GM18907 (cell line): ENCODE data around the gene TNPO3.
"Not testable (repeated sequence)": the region's sequence is repeated elsewhere in the genome, so short reads cannot be mapped to it uniquely, and the experiment has no call there.

ENCODE experiments used
- ATAC-seq: cut with Tn5 transposase; IDR thresholded peaks from one replicate; pipeline ENCODE4 v1.9.1; 2021; ENCODE audit warnings: mild to moderate bottlenecking, moderate library complexity; ENCODE audit not compliant: unreplicated experiment

The TNPO3 gene

DNA sequence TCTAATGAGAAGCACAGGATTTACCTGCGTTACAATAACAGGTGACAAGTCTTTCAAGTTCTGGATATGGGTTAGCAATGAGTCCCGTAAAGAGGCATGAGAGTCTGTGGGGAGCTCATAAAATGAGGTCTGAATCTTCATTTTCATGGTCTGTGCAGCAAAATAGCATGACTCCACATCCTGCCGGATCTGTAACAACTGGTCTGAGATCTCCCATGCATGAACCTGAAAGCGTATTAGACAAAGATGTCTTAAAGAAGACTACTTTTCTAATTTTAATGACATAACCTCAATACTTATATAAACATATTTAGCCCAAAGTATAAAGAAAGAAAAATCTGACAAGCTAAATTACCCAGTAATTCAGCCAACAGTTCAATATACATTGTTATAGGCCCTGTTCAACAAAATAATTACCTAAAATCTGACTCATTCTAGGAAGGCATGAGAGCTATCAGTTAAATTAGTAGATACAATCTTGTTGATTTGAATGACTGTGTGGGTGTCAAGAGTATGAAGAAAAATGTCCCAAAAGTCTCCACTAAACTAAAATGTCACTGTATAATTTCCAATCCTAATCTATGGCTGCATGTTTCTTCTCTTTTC is 36.9 kb downstream of the TNPO3 start:
- peak; percentile 75 for ATAC-seq

DNA sequence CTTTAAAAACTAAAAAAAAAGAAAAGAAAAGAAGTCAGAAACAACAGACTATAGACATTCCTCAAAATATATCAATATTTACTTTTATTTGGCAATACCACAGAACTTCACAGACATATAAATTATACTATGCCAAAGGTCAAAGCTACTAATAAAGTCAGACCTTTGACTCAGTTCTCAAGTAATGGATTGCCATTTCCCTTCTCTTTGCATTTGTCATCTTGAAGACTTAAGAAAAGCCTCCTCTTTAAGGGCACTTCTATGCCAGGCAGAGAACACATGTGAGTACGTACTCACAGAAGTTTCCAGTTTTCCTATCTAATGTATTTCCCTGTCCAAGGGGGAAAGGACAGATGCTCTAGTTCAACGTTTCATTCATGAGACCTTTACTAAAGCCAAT is 37.6 kb downstream of the TNPO3 start:
- no peak for ATAC-seq

GRCh38 chr7:129014501-129015101 is 40.3 kb downstream of the TNPO3 start:
- no peak for ATAC-seq

DNA sequence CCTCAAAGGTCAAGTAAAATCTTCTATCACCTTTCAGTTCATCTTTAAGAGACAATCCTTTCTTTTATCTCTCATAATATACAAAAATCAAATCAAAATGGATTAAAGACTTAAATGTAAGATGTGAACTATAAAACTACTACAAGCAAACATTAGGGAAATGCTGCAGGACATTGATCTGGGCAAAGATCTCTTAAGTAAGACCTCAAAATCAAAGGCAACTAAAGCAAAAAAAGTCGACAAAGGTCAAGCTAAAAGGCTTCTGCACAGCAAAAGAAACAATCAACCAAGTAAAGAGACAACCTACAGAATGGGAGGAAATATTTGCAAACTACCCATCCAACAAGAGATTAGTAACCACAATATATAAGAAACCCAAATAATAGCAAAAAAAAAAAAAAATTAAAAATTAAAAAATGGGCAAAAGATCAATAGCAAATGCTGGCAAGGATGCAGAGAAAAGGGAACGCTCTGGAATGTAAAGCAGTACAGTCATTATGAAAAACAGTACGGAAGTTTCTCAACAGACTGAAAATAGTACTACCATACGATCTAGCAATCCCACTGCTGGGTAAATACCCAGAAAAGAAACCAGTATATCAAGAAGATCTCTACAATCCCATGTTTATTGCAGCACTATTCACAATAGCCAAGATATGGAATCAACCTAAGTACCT is 41.7 kb downstream of the TNPO3 start:
- ATAC-seq, result no peak

GRCh38 chr7:129012641-129013040 is 42.3 kb downstream of the TNPO3 start:
- no peak for ATAC-seq

- ATAC-seq, result no peak
Observed at GRCh38 chr7:129010075-129010474, 44.8 kb downstream of the TNPO3 start.

DNA sequence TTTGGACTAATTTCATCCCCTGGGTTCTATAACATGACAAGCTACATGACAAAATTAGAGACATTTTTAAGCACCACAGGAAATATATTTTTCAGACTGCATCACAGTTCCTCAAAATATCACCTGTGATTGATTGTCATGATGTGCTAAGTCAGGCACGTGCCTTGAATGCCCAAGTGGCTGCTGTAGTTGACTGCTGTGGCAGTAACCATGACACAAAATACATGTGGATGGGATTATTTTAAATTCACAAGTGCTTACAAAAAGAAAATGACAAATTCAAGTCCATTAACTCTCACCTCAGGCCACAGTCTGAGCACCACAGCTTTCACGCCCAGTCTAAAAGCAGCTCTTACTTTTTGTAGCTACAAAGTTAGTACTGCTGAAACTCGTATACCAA is 45.5 kb downstream of the TNPO3 start:
- ATAC-seq, result peak; percentile 66

DNA sequence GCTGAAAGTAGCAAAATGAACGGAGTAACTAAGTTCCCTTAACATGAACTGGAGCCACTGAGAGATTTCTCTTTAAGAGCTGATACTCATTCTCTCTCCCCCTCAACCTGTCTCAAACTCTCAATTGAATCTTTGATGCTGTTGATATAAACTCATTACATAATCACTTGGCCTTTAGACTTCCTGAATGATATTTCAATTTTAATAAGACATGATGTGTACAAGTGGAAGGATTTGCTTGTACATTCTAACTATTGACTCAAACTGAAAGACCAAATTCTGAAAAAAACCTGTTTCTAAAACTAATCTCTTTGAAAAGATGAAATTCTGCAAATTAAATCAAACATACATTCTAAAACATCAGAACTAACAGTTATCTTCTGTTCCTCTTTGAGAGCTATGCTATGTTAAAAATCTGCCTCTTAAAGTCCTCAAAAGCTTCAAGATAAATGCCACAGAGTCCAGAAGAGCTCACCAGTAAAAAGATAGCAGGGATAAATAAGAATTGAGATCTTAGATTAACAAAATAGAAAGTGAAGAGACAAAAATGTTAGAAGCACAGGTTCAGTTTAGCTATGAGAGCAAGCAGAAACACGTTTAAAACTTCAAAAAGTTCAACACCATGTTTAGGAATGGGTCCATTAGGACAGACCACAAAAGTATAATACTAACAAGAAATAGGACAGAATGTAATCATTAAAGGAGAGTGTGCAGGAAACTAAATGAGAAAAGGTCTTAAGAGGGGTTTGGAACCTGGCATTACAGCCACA is 46.1 kb downstream of the TNPO3 start:
- ATAC-seq, result peak; percentile 51

DNA sequence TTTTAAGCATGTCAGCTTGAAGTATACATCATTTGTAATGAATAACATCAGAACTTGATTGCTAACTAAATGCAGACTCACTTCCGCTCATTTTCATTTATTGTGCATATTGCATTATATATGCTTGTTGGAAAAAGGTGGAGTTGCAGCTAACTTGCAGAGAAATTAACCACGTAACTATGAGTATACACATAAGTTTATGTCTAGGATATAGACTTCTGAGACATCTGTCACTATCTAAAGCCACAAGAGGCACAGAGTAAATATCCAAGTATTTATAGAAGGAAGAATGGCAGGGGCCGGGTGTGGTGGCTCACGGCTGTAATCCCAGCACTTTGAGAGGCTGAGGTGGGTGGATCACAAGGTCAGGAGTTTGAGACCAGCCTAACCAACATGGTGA is 47.3 kb downstream of the TNPO3 start:
- ATAC-seq, result no peak

DNA sequence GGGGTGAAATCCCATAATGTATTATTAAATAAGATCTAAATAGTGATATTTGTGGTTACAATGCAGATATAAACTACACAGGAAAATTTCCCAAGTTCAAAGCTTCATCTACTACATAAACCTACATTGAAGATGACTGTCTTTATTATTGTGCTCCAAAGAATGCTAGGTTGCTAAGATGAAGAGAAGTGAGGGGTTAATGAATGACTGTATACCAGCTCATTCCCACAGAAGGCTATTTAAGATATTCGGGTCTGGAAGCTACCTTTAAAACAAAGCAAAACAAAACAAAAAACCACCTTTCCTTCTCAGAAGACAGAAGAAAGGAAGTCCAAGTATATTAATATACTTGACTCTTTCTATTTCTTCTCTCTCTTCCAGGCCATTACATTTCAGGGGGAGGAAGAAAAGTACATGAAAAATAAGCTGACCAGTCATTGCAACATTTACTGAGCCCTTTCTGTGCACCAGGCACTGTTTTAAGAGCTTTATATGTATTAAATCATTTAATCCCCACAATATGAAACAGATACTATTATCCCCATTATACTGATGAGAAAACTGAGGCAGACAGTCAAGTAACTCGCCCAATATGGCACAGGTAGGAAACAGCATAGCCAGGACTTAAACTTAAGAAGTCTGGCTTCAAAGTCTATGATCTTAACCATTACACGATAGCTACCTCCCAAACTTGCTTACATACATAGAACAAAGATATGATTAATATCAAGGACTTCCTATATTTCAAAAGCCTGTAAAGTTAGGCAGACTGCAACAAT is 48.1 kb downstream of the TNPO3 start:
- no peak for ATAC-seq

DNA sequence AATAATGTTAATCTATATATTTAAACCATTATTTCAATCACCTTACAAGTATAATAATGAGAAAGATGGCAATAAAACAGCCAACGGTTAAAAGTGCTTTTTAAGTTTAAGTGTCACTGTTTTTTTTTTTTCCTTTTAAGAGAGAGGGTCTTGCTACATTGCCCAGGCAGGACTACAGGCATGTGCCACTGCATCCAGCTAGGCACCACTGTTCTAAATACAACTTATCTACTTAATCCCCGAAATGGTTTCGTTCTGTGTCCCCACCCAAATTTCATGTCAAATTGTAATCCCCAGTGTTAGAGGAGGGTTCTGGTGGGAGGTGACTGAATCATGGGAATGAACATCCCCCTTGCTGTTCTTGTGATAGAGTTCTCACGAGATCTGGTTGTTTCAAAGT is 49.7 kb downstream of the TNPO3 start:
- ATAC-seq, result no peak

- ATAC-seq, result no peak
Observed at GRCh38 chr7:128997181-128997580, 57.7 kb downstream of the TNPO3 start.

DNA sequence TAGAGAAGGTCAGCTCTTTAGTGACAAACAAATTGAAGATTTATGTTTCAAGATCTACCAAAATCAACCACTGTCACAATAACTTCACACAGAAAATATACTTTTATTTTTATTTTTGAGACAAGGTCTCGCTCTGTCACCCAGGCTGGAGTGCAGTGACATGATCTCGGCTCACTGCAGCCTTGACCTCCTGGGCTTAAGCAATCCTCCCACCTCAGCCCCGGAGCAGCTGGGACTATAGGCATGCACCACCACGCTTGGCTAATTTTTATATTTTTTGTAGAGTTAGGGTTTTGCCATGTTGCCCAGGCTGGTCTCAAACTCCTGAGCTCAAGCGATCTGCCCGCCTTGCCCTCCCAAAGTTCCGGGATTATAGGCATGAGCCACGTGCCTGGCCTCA is 60.4 kb downstream of the TNPO3 start:
- not testable (repeated sequence) for ATAC-seq

- no peak for ATAC-seq
Observed at GRCh38 chr7:128993419-128993818, 61.5 kb downstream of the TNPO3 start.

DNA sequence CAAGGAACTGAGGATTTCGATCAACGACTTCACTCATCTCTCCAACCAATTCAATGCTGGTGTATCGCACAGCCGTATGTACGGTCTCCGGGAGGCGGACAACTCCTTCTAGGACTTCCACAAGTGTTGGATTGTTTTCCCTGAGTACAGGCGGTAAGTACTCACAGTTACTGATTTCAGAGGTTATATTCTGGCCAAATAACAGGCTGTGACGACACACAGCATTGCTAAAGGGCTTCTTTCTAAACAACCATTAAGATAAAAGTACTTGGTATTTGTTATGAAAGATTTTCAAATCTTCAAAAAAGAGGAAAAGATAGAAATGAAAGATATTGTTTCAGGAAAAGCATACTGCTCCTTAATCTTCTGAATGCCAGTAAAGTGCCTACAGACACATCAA is 65.0 kb downstream of the TNPO3 start:
- ATAC-seq, result no peak

DNA sequence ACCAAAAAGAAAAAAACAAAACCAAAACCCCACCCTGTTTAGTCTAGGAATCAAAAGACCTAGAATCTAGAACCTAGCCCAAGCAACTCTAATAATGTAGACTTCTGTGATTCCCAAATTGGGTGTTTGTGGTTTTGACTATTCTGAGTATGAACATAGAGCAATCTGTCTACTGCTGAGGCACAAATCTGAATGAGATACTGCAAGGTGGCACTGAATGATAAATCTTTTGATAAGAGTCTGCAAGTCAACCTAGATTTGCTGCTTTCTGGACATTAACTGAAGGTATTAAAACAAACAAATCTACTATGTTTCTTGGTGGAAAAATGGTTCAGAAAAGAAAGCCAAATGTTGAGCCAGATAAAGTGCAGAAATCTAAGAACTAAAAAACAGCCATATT is 66.5 kb downstream of the TNPO3 start:
- ATAC-seq, result no peak

DNA sequence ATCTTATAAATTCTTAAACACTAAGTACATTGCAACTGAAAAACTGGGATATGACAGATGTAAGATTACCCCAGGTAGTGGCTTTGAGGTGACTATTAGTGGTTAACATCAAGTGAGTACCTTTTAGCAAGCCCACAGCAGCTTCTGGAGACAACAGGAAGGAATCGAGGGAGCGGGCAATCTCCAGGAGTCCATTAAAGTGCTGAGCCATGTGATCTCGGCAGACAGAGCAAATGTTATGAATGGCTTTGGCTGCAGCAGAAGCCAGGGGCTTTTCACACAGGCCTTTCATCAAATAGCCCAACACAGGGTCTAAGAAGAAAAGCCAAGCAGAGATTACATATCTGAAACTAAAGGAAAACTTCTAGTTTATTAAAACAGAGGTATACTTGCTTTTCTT is 68.3 kb downstream of the TNPO3 start:
- ATAC-seq, result no peak

DNA sequence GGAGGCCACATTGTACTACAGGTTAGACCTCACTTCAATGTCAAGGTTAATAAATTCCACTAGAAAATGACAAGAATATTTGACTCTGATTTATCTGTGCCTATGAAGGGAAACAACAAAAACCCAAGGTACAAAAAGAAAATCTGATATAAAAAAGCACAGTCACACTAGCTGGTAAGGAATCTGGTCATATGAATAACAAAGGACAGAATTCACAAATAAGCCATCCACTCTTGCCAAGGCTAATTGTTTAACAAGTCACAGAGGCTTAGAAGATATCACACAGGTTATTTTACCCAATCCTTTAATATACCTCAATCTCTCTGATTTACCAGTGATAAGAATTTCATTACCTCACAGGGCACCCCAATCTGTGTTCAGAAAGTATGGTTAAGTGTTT is 69.3 kb downstream of the TNPO3 start:
- no peak for ATAC-seq

DNA sequence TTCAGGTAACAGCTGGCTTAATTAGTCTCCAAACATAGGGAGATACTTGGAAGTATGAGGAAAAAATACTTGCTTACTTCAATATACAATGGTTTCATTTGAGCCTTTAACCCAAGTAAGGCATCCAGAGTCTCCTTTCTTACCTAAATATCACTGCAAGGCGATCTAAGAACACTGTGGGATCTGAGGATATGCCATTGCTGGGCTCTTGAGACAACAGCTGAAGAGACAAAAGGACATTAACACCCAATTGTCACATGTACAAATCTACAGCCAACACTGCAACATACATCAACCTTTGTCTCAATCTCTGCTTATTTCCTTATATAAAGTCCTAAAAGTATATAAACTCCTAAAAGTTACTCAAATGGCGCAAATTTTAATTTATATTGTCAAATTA is 72.8 kb downstream of the TNPO3 start:
- no peak for ATAC-seq

- no peak for ATAC-seq
Observed at GRCh38 chr7:128974241-128974934, 80.5 kb downstream of the TNPO3 start.
